Body of pancreas (tissue), 4 donors: ENCODE data around the gene NACC2. TPM values are rescaled to one million over a fixed set of nuclear protein-coding genes. Genes with fewer than 3 reads are reported as not detected.

Source experiments
- ATAC-seq: fragments of 150-250 bp; one replicate; pipeline ENCODE4 v1.9.1; 2016
- DNase-seq, 4 donors: peaks; one replicate each; pipeline ENCODE4 v3.0.0-alpha.2; 2019
- H3K27ac ChIP-seq, 4 donors: fragments of 200-600 bp; sonication (generic); 1 replicate in 3 of 4; 2 replicates in 1 of 4; pipeline versions ENCODE4 v1.5.1 to v1.6.1; 2016 to 2019; ENCODE audit warnings: mild to moderate bottlenecking in 1 of 4, mixed read lengths in 1 of 4, moderate library complexity in 1 of 4
- H3K27me3 ChIP-seq, 2 donors: fragments of 200-600 bp; sonication (generic); one replicate each; pipeline ENCODE4 v1.6.0; 2016; ENCODE audit warnings: mild to moderate bottlenecking in 1 of 2
- H3K36me3 ChIP-seq, 2 donors: fragments of 200-600 bp; sonication (generic); replicated peaks in 1 of 2; 2 replicates each; pipeline ENCODE4 v1.5.1; 2016; ENCODE audit warnings: low read depth in 2 of 2; ENCODE audit not compliant: insufficient read depth in 1 of 2
- H3K4me1 ChIP-seq: fragments of 200-600 bp; sonication (generic); one replicate; pipeline ENCODE4 v1.6.0; 2016
- H3K4me3 ChIP-seq, 2 donors: fragments of 200-600 bp; sonication (generic); 1 replicate in 1 of 2; 2 replicates in 1 of 2; pipeline ENCODE4 v1.5.1; 2016 to 2019
- H3K9me3 ChIP-seq, 3 donors: fragments of 200-600 bp; sonication (generic); 1 replicate in 2 of 3; 2 replicates in 1 of 3; pipeline ENCODE4 v1.5.1; 2016
- POLR2A ChIP-seq, 3 donors: fragments of 450-650 bp; IDR thresholded peaks; one replicate each; pipeline ENCODE4 v1.6.1; 2016; ENCODE audit warnings: antibody characterized with exemption in 3 of 3, mild to moderate bottlenecking in 2 of 3
- WGBS, 2 donors: methylation state at CpG; one replicate each; pipeline ENCODE4 v1.1.5; 2017; 5-methylcytosine and 5-hydroxymethylcytosine counted together
- intact Hi-C: fragments of 100-400 bp; cut with DNase I; formaldehyde crosslinking; loops from one replicate; pipeline ENCODE4 v1.15.1; 2023
- total RNA-seq, 2 donors: library from RNA; depleted of rRNA; stranded (reverse); fragments of >200 nt; gene quantifications; one replicate each; pipeline ENCODE4 v1.1.0, GENCODE V29; 2016
- TF ChIP-seq, protein P1 (sequence below), 7 experiments: fragments of 450-650 bp in 4 of 7; fragments of 200-600 bp in 3 of 7; sonication (generic) in 3 of 7; IDR thresholded peaks; one replicate each; pipeline ENCODE4 v1.5.1; 2016 to 2019; ENCODE audit warnings: antibody characterized with exemption in 7 of 7

Gene NACC2
- total RNA-seq, 2 donors from 2014 or later: 16.6 to 21.1 TPM

DNA sequence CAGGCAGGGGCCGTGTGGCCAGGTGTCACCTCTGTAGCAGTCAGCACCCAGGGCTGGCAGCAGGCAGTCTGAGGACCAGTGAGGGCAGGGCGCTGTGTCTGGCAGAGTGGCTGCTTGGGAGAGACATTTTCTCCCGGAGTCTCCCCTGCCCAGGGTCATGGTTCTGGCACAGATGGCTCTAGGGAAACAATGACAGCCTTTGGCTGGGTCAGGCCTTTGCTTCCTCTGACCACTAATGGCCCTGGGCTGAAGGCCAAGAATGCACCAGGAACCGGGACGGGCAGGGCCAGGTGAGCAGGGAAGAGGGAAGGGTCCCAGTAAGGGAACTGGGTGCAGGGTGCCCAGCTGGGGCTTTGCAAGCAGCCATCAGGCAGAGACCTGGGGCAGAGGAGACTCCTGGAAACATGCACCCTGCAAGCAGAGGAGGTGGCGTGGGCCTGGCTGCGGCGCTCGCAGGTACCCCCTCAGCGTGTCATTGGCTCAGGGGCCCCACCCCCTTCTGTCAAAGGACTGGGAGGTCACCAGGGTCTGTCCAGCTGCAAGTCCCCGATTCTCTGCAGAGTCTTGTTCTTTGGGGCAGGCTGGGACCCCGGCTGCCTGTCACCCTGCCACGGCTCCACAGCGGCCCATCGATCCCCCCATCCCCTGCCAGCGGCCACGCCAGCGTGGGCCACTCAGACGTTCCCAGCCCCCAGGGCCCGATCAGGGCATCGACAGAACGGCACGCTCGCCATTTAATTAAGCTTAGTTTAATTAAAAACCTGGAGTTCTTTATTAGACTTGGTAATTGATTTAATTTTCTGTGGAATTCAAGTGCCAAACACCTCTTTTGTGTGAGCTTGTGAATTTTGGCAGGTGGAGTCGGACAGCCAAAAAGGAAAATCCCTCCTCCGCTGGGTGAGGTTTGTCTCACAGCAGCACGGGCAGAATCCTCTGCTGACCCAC lies 42.5 kb upstream of the NACC2 start:
- intact Hi-C loops: no loop called here
- TF ChIP-seq, protein P1, sequence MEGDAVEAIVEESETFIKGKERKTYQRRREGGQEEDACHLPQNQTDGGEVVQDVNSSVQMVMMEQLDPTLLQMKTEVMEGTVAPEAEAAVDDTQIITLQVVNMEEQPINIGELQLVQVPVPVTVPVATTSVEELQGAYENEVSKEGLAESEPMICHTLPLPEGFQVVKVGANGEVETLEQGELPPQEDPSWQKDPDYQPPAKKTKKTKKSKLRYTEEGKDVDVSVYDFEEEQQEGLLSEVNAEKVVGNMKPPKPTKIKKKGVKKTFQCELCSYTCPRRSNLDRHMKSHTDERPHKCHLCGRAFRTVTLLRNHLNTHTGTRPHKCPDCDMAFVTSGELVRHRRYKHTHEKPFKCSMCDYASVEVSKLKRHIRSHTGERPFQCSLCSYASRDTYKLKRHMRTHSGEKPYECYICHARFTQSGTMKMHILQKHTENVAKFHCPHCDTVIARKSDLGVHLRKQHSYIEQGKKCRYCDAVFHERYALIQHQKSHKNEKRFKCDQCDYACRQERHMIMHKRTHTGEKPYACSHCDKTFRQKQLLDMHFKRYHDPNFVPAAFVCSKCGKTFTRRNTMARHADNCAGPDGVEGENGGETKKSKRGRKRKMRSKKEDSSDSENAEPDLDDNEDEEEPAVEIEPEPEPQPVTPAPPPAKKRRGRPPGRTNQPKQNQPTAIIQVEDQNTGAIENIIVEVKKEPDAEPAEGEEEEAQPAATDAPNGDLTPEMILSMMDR (IDR thresholded peaks at IDR 0.05): no peak
- Histone ChIP-seq H3K4me3 (no peak overlapping the region), H3K9me3 (no peaks in the 10 kb centered on the region), H3K4me1 (peaks cover 45% of the 10 kb centered on the region), H3K36me3 (no peaks in the 10 kb centered on the region), H3K27ac (peak overlapping the region; percentile 25 to 55 (median 41)), H3K27me3 (no peaks in the 10 kb centered on the region)
- 34 to 38% methylated on average over 15 to 22 of the region's 27 CpGs for WGBS, 2 donors
- peak; percentile 75 for ATAC-seq
- peak; percentile 62 to 83 (median 76) for DNase-seq

DNA sequence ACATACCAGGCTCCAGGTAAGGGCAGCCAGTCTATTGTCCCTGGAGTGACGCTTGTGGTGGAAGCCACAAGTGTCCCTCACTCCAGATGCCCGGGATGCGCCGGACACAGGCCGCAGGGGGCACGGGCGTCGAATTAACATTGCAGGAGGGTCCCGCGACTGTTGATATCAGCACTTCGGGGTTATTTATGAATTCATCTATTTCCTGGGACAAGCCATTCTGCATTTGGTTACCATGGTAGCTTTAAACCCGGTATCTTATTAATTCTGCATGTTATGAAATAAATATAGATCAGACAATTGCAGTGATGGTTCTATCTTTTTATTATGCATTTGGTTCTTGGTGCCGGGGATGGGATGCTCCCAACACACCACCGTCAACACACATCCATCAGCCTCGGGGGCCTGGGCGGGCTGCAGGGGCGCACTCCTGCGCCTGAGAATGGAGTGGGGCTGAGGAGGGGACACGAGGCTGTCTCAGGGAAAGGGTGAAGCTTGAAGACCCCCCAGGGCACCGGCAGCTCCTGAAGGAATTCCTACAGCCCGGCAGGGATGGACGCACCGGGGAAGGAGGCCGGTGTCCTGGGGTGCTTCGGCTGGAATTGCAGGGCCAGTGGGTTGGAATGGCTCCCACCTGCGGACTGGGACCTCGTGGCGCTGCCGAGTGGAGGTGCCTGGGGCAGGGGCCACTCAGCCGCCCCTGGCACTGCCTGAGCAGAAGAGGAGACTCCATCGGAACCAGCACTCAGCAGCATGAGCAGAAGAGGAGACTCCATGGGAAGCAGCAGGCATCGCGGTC lies 41.2 kb upstream of the NACC2 start:
- DNase-seq: no peak
- 72 to 79% methylated on average over 29 to 33 of the region's 33 CpGs for WGBS, 2 donors
- intact Hi-C loops: no loop called here

DNA sequence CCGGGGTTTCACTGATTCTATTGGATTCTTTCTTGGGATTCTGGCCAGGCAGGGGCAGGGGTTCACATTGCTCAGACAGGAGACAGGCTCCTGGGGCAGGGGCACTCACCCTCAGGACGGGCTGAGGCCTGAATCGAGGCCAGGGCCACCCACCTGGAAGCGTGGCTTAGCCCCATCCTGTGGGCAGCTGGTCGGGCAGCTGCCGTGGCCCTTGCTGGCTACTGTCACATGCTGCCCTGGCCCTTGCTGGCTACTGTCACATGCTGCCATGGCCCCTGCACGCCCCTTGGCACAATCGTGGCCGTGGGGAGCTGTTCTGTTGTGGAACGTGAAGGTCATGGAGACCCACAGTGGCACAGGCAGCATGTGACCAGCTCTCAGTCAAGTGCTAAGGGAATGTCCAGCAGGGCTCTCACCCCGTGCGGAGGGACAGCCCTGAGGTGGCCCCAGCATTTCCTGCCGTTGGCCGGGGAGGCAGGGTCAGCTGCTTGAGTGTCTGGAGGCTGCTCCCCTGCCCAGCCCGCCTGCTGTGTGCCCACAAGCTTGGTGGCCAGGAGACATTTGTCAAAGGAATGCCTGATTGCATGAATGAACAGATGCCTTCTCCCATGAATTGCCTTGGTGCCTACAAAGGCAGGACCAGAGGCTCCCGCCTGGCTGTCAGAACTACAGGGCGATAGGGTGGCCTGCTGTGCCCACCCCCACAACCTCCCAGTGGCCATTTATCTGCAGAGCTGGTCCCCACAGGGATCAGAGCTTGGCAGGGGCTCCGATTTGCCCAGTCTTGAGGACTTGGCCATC lies 40.4 kb upstream of the NACC2 start:
- ATAC-seq (no peak), DNase-seq (no peak)
- 41 to 58% methylated on average over 8 to 18 of the region's 18 CpGs for WGBS, 2 donors
- Histone ChIP-seq H3K9me3 (no peaks in the 10 kb centered on the region), H3K27me3 (no peaks in the 10 kb centered on the region), H3K4me3 (no peak overlapping the region), H3K36me3 (no peaks in the 10 kb centered on the region), H3K27ac (no peak overlapping the region), H3K4me1 (peaks cover 66% of the 10 kb centered on the region)
- intact Hi-C loops: no loop called here
- TF ChIP-seq, protein P1 (IDR thresholded peaks at IDR 0.05): no peak
- TF ChIP-seq POLR2A (IDR thresholded peaks at IDR 0.05): no peak

More for the DNA sequence above, 41.2 kb upstream of the NACC2 start:
- Histone ChIP-seq H3K4me1 (peaks cover 58% of the 10 kb centered on the region), H3K9me3 (no peaks in the 10 kb centered on the region), H3K27me3 (no peaks in the 10 kb centered on the region), H3K36me3 (no peaks in the 10 kb centered on the region), H3K27ac (peak overlapping the region in 3 of 4 donors; percentile 18 to 55 (median 54)), H3K4me3 (no peak overlapping the region)
- TF ChIP-seq, protein P1 (IDR thresholded peaks at IDR 0.05): no peak
- no peak for TF ChIP-seq POLR2A (IDR thresholded peaks at IDR 0.05)
- ATAC-seq: no peak

DNA sequence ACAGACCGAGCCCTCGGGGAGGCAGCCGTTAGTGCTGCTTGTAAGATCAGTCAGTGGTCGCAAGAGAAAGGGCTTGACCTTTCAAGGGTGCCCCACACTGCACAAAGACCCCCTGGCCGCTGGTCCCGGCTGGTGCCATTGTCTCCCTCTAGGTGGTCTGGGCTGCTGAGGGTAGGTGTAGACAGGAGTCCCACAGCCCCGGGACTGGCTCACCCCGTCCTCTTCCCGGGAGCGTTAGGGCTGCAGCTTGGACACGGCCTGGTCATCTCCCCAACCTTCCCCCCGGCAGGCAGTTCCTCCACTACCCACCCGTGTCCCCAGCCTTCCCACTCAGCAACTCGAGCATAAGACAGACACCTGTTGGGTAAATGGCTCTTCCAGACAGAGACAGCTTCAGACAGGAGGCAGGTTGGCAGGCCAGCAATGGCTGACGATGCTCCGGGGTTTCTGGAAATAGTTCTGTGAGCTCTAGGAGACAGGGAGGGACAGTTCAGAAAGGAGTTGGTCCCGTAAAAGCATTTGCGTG lies 38.9 kb upstream of the NACC2 start:
- no peak overlapping the region for H3K27ac ChIP-seq
- DNase-seq (no peak), ATAC-seq (no peak)

More for the DNA sequence above, 38.9 kb upstream of the NACC2 start:
- Histone ChIP-seq H3K9me3 (no peaks in the 10 kb centered on the region), H3K36me3 (no peaks in the 10 kb centered on the region), H3K4me1 (peaks cover 69% of the 10 kb centered on the region), H3K4me3 (no peak overlapping the region), H3K27me3 (no peaks in the 10 kb centered on the region)
- intact Hi-C loops: no loop called here
- TF ChIP-seq, protein P1 (IDR thresholded peaks at IDR 0.05): no peak
- no peak for TF ChIP-seq POLR2A (IDR thresholded peaks at IDR 0.05)
- 39 to 49% methylated on average over 12 to 18 of the region's 18 CpGs for WGBS, 2 donors
